HG03045 (cell line): ENCODE measurements around the gene PHLDB2.

ENCODE experiments used
- ATAC-seq: cut with Tn5 transposase; IDR thresholded peaks from one replicate; pipeline ENCODE4 v1.9.1; 2021; ENCODE audit warnings: mild to moderate bottlenecking, moderate library complexity; ENCODE audit not compliant: unreplicated experiment

The PHLDB2 gene

GRCh38 chr3:111923095-111923771 lies 64.2 kb downstream of the PHLDB2 start:
- no peak for ATAC-seq

GRCh38 chr3:111923806-111924205 lies 64.7 kb downstream of the PHLDB2 start:
- ATAC-seq, result no peak

GRCh38 chr3:111924283-111924682 lies 65.2 kb downstream of the PHLDB2 start:
- ATAC-seq, result no peak

GRCh38 chr3:111926266-111926676 lies 67.2 kb downstream of the PHLDB2 start:
- ATAC-seq, result no peak

GRCh38 chr3:111928613-111929012 lies 69.5 kb downstream of the PHLDB2 start:
- no peak for ATAC-seq

- ATAC-seq, result no peak
Measured at GRCh38 chr3:111929484-111929883, 70.4 kb downstream of the PHLDB2 start.

GRCh38 chr3:111932946-111933345 lies 73.9 kb downstream of the PHLDB2 start:
- ATAC-seq, result no peak

- no peak for ATAC-seq
Measured at GRCh38 chr3:111936191-111936841, 77.3 kb downstream of the PHLDB2 start.

GRCh38 chr3:111936967-111937366 lies 77.9 kb downstream of the PHLDB2 start:
- no peak for ATAC-seq

- no peak for ATAC-seq
Measured at GRCh38 chr3:111937871-111938270, 78.8 kb downstream of the PHLDB2 start.

- ATAC-seq, result no peak
Measured at GRCh38 chr3:111939873-111940272, 80.8 kb downstream of the PHLDB2 start.

GRCh38 chr3:111943533-111943932 lies 84.5 kb downstream of the PHLDB2 start:
- no peak for ATAC-seq

- no peak for ATAC-seq
Measured at GRCh38 chr3:111944372-111944771, 85.3 kb downstream of the PHLDB2 start.

GRCh38 chr3:111947231-111947630 lies 88.2 kb downstream of the PHLDB2 start:
- ATAC-seq, result no peak

- ATAC-seq, result no peak
Measured at GRCh38 chr3:111948786-111949185, 89.7 kb downstream of the PHLDB2 start.

- ATAC-seq, result no peak
Measured at GRCh38 chr3:111949712-111950111, 90.6 kb downstream of the PHLDB2 start.

GRCh38 chr3:111951032-111951431 lies 92.0 kb downstream of the PHLDB2 start:
- ATAC-seq, result no peak

- no peak for ATAC-seq
Measured at GRCh38 chr3:111952086-111952485, 93.0 kb downstream of the PHLDB2 start.

GRCh38 chr3:111952866-111953450 lies 93.9 kb downstream of the PHLDB2 start:
- no peak for ATAC-seq

- ATAC-seq, result no peak
Measured at GRCh38 chr3:111954228-111954990, 95.3 kb downstream of the PHLDB2 start.

GRCh38 chr3:111955876-111956275 lies 96.8 kb downstream of the PHLDB2 start:
- no peak for ATAC-seq

- ATAC-seq, result no peak
Measured at GRCh38 chr3:111956449-111956848, 97.4 kb downstream of the PHLDB2 start.
